Endothelial cell of hepatic sinusoid (primary cell): ENCODE data around the gene MTG1.

Source experiments
- in situ Hi-C: cut with HindIII; loops from 2 replicates; pipeline ENCODE4 v1.10.0; 2017; ENCODE audit warnings: low sequenced_read_pairs

Gene MTG1

GRCh38 chr10:133358162-133358924, 35.6 kb upstream of the MTG1 start:
- in situ Hi-C loops = no loop called here

- in situ Hi-C loops = no loop called here
Observed at GRCh38 chr10:133358925-133359310, 35.0 kb upstream of the MTG1 start.

GRCh38 chr10:133359554-133359971, 34.4 kb upstream of the MTG1 start:
- in situ Hi-C loops = no loop called here

GRCh38 chr10:133359972-133360610, 33.9 kb upstream of the MTG1 start:
- in situ Hi-C loops = loop anchor here (10.0 kb wide), 1 partner anchor 55 kb away; the partner anchor contains the start of genes TUBGCP2 and ZNF511

- in situ Hi-C loops = loop anchor here (10.0 kb wide), 1 partner anchor 56 kb away; the partner anchor contains the start of genes TUBGCP2 and ZNF511
Observed at GRCh38 chr10:133361227-133361626, 32.7 kb upstream of the MTG1 start.

GRCh38 chr10:133361773-133362441, 32.0 kb upstream of the MTG1 start:
- in situ Hi-C loops = loop anchor here (10.0 kb wide), 1 partner anchor 57 kb away; the partner anchor contains the start of genes TUBGCP2 and ZNF511

- in situ Hi-C loops = loop anchor here (10.0 kb wide), 1 partner anchor 58 kb away; the partner anchor contains the start of genes TUBGCP2 and ZNF511
Observed at GRCh38 chr10:133362846-133363245, 31.1 kb upstream of the MTG1 start.

GRCh38 chr10:133364645-133365431, 29.1 kb upstream of the MTG1 start:
- in situ Hi-C loops = loop anchor here (10.0 kb wide), 1 partner anchor 60 kb away; the partner anchor contains the start of genes TUBGCP2 and ZNF511

GRCh38 chr10:133365461-133366129, 28.4 kb upstream of the MTG1 start:
- in situ Hi-C loops = loop anchor here (10.0 kb wide), 1 partner anchor 61 kb away; the partner anchor contains the start of genes TUBGCP2 and ZNF511

GRCh38 chr10:133366130-133366478, 27.9 kb upstream of the MTG1 start:
- in situ Hi-C loops = loop anchor here (10.0 kb wide), 1 partner anchor 61 kb away; the partner anchor contains the start of genes TUBGCP2 and ZNF511

GRCh38 chr10:133366751-133367150, 27.2 kb upstream of the MTG1 start:
- in situ Hi-C loops = loop anchor here (10.0 kb wide), 1 partner anchor 62 kb away; the partner anchor contains the start of genes TUBGCP2 and ZNF511

- in situ Hi-C loops = loop anchor here (10.0 kb wide), 1 partner anchor 63 kb away; the partner anchor contains the start of genes TUBGCP2 and ZNF511
Observed at GRCh38 chr10:133367461-133367860, 26.5 kb upstream of the MTG1 start.

- in situ Hi-C loops = loop anchor here (10.0 kb wide), 1 partner anchor 63 kb away; the partner anchor contains the start of genes TUBGCP2 and ZNF511
Observed at GRCh38 chr10:133368153-133368552, 25.8 kb upstream of the MTG1 start.

GRCh38 chr10:133370030-133370786, 23.7 kb upstream of the MTG1 start:
- in situ Hi-C loops = no loop called here

GRCh38 chr10:133372507-133372906, 21.4 kb upstream of the MTG1 start:
- in situ Hi-C loops = no loop called here

- in situ Hi-C loops = no loop called here
Observed at GRCh38 chr10:133373174-133374090, 20.5 kb upstream of the MTG1 start, which contains the start of gene ECHS1. Gene ECHS1 (minus strand): TSS chr10:133373354. CDS start chr10:133373333, 21 bp downstream.

- in situ Hi-C loops = no loop called here
Observed at GRCh38 chr10:133375357-133376115, 18.4 kb upstream of the MTG1 start.
